ENCODE data around the gene NCK2. TPM values are rescaled to one million over a fixed set of nuclear protein-coding genes. Genes with fewer than 3 reads are reported as not detected.

Gene NCK2
- total RNA-seq, 1 experiment from 2014 or later, result 26.7 TPM

DNA sequence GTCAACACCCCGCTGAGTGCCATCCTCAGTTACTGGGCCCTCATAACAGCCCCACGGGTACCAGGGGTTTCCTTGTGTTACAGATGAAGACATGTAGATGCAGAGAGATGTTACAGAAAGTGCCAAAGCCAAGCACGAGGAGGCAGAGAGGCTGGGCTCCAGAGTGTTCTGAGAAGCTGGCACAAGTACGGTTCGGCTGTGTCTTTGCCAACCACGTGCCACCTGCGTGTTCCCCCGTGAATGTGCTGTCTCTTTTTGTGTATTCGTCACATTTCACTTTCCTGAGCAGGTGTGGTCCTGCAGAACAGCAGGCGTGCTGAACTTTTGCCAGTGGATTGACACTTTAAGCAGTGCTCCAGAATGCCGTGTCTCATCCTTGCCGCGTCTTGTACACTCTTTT is 124.6 kb downstream of the NCK2 start:
- ATAC-seq (no peak), DNase-seq (ENCODE audit: low read depth, low spot score) (no peak)
- Histone ChIP-seq H3K4me1 (ENCODE audit: control insufficient read depth in 1 of 2, insufficient read depth in 2 of 2, low read length in 2 of 2) (peaks cover 0 to 17% of the 10 kb centered on the region in 2 experiments; a peak in 2 of 4 replicates), H3K9me3 (ENCODE audit: control insufficient read depth in 1 of 2, insufficient read depth in 1 of 2, low read depth in 1 of 2, low read length in 2 of 2) (no peaks in the 10 kb centered on the region), H3K36me3 (ENCODE audit: control insufficient read depth in 1 of 2, insufficient read depth in 2 of 2, low read length in 2 of 2) (no peaks in the 10 kb centered on the region), H3K79me2 (ENCODE audit: insufficient read depth, low read length) (peaks cover 6% of the 10 kb centered on the region; the same call in 1 of the 2 replicates), H3K27ac (ENCODE audit: low read depth, low read length) (no peak overlapping the region), H4K20me1 (ENCODE audit: insufficient read depth) (no peaks in the 10 kb centered on the region), H3K4me2 (ENCODE audit: low read length) (no peak overlapping the region), H3K9ac (ENCODE audit: low read length) (no peak overlapping the region), H3K4me3 (replicated peaks in 1 of 2; ENCODE audit: low read depth in 1 of 2, low read length in 2 of 2) (no peak overlapping the region), H3K27me3 (ENCODE audit: insufficient read depth, low read length) (no peaks in the 10 kb centered on the region), H2AFZ (ENCODE audit: low read depth, low read length, poor library complexity, severe bottlenecking) (no peak overlapping the region), H3K9me2 (ENCODE audit: insufficient read depth) (no peaks in the 10 kb centered on the region)
- BruUV-seq (replicated peaks), result no TSS peak
- intact Hi-C loops (cut with micrococcal nuclease), result no loop called here
- POLR2A ChIA-PET, result no interaction called here
- CTCF ChIA-PET, result no interaction called here
- RAD21 ChIA-PET (ENCODE audit: low non-redundant PET in 1 of 2, low total read pairs in 2 of 2, uncharacterized antibody in 2 of 2, unreplicated experiment in 2 of 2), result no interaction called here
- no peak for TF ChIP-seq POLR2AphosphoS5 (IDR thresholded peaks at IDR 0.05; ENCODE audit: low read depth, low read length)
- no peak for TF ChIP-seq CBX3 (IDR thresholded peaks at IDR 0.05; ENCODE audit: low read depth)
- TF ChIP-seq, protein P1, sequence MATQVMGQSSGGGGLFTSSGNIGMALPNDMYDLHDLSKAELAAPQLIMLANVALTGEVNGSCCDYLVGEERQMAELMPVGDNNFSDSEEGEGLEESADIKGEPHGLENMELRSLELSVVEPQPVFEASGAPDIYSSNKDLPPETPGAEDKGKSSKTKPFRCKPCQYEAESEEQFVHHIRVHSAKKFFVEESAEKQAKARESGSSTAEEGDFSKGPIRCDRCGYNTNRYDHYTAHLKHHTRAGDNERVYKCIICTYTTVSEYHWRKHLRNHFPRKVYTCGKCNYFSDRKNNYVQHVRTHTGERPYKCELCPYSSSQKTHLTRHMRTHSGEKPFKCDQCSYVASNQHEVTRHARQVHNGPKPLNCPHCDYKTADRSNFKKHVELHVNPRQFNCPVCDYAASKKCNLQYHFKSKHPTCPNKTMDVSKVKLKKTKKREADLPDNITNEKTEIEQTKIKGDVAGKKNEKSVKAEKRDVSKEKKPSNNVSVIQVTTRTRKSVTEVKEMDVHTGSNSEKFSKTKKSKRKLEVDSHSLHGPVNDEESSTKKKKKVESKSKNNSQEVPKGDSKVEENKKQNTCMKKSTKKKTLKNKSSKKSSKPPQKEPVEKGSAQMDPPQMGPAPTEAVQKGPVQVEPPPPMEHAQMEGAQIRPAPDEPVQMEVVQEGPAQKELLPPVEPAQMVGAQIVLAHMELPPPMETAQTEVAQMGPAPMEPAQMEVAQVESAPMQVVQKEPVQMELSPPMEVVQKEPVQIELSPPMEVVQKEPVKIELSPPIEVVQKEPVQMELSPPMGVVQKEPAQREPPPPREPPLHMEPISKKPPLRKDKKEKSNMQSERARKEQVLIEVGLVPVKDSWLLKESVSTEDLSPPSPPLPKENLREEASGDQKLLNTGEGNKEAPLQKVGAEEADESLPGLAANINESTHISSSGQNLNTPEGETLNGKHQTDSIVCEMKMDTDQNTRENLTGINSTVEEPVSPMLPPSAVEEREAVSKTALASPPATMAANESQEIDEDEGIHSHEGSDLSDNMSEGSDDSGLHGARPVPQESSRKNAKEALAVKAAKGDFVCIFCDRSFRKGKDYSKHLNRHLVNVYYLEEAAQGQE (IDR thresholded peaks at IDR 0.05; ENCODE audit: low read depth), result no peak
- TF ChIP-seq POLR2A (IDR thresholded peaks at IDR 0.05; ENCODE audit: borderline replicate concordance, extremely low read depth, insufficient read depth, insufficient read length), result no peak
- TF ChIP-seq JUND (IDR thresholded peaks at IDR 0.05), result no peak
- TF ChIP-seq, protein P2, sequence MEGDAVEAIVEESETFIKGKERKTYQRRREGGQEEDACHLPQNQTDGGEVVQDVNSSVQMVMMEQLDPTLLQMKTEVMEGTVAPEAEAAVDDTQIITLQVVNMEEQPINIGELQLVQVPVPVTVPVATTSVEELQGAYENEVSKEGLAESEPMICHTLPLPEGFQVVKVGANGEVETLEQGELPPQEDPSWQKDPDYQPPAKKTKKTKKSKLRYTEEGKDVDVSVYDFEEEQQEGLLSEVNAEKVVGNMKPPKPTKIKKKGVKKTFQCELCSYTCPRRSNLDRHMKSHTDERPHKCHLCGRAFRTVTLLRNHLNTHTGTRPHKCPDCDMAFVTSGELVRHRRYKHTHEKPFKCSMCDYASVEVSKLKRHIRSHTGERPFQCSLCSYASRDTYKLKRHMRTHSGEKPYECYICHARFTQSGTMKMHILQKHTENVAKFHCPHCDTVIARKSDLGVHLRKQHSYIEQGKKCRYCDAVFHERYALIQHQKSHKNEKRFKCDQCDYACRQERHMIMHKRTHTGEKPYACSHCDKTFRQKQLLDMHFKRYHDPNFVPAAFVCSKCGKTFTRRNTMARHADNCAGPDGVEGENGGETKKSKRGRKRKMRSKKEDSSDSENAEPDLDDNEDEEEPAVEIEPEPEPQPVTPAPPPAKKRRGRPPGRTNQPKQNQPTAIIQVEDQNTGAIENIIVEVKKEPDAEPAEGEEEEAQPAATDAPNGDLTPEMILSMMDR (IDR thresholded peaks at IDR 0.05 in 2 of 3, conservative IDR thresholded peaks at IDR 0.05 in 1 of 3; ENCODE audit: borderline replicate concordance in 1 of 3, insufficient read depth in 1 of 3, low read depth in 2 of 3, low read length in 2 of 3), result no peak
- TF ChIP-seq CEBPB (IDR thresholded peaks at IDR 0.05; ENCODE audit: low read depth), result no peak
- TF ChIP-seq EGR1 (IDR thresholded peaks at IDR 0.05; ENCODE audit: low read depth), result no peak
- no peak for TF ChIP-seq SIN3A (IDR thresholded peaks at IDR 0.05; ENCODE audit: low read depth)
- TF ChIP-seq FOSL1 (IDR thresholded peaks at IDR 0.05; ENCODE audit: low read depth), result no peak
- TF ChIP-seq EZH2 (IDR thresholded peaks at IDR 0.05), result no peak
- TF ChIP-seq, protein P3, sequence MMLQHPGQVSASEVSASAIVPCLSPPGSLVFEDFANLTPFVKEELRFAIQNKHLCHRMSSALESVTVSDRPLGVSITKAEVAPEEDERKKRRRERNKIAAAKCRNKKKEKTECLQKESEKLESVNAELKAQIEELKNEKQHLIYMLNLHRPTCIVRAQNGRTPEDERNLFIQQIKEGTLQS (IDR thresholded peaks at IDR 0.05), result no peak
- no peak for TF ChIP-seq ELF1 (IDR thresholded peaks at IDR 0.05; ENCODE audit: borderline replicate concordance, low read depth)
- TF ChIP-seq SRF (IDR thresholded peaks at IDR 0.05; ENCODE audit: low read depth), result no peak
- no peak for TF ChIP-seq SP1 (IDR thresholded peaks at IDR 0.05; ENCODE audit: low read depth)
- TF ChIP-seq, protein P4, sequence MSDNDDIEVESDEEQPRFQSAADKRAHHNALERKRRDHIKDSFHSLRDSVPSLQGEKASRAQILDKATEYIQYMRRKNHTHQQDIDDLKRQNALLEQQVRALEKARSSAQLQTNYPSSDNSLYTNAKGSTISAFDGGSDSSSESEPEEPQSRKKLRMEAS (IDR thresholded peaks at IDR 0.05), result no peak
- TF ChIP-seq, protein P5, sequence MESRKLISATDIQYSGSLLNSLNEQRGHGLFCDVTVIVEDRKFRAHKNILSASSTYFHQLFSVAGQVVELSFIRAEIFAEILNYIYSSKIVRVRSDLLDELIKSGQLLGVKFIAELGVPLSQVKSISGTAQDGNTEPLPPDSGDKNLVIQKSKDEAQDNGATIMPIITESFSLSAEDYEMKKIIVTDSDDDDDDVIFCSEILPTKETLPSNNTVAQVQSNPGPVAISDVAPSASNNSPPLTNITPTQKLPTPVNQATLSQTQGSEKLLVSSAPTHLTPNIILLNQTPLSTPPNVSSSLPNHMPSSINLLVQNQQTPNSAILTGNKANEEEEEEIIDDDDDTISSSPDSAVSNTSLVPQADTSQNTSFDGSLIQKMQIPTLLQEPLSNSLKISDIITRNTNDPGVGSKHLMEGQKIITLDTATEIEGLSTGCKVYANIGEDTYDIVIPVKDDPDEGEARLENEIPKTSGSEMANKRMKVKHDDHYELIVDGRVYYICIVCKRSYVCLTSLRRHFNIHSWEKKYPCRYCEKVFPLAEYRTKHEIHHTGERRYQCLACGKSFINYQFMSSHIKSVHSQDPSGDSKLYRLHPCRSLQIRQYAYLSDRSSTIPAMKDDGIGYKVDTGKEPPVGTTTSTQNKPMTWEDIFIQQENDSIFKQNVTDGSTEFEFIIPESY (IDR thresholded peaks at IDR 0.05; ENCODE audit: extremely low read depth, insufficient replicate concordance, low read length), result no peak
